Stimulated activated CD4-positive, alpha-beta T cell treated with anti-CD3 and anti-CD28 coated beads, Interleukin-4, amount 100 ng/mL, for 48 hours (primary cell): ENCODE measurements around the gene PXDC1.
"Not testable (repeated sequence)": the region's sequence is repeated elsewhere in the genome, so short reads cannot be mapped to it uniquely, and the experiment has no call there.

Experiments used
- DNase-seq, 2 donors: peaks; one replicate each; pipeline ENCODE4 v3.0.0-alpha.2; 2020; ENCODE audit warnings: low read depth in 2 of 2

Gene PXDC1

DNA sequence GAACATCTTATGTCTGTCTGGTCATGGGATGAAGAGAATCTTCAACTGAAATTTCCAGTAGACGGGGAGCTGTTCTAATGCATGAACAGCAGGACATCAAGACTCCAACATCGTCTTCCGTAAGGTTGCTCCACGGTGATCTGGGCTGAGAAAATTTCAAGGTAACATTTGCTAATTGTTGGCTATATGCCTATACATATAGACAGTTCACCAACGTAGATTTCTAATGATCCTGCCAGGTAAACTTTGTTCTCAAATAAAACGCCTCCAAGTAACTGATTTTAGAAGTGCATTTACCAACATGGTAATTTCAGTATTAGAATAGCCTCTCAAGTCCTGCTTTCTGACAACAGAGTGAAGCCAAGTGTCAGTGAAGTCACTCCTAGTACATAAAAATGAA is 11.3 kb upstream of the PXDC1 start:
- no peak for DNase-seq

DNA sequence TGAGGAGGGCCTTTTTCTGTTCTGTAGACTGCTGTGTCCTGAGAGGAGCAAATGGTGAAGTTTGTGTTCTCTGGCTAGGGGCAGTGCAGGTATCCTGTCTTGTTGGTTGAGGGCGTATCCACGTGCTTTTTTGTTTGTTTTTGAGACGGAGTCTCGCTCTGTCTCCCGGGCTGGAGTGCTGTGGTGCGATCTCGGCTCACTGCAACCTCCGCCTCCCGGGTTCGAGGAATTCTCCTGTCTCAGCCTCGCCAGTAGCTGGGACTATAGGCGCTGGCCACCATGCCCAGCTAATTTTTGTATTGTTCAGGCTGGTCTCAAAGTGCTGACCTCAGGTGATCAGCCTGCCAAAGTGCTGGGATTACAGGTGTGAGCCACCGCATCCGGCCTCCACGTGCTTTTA is 10.8 kb upstream of the PXDC1 start:
- no peak for DNase-seq

GRCh38 chr6:3761989-3762270 is 10.4 kb upstream of the PXDC1 start:
- no peak for DNase-seq

GRCh38 chr6:3759646-3760232 is 8.2 kb upstream of the PXDC1 start:
- DNase-seq: no peak

GRCh38 chr6:3758842-3759144 is 7.3 kb upstream of the PXDC1 start:
- no peak for DNase-seq

- DNase-seq: not testable (repeated sequence)
Measured at GRCh38 chr6:3757998-3758841, 6.7 kb upstream of the PXDC1 start.

GRCh38 chr6:3757241-3757641 is 5.7 kb upstream of the PXDC1 start:
- no peak for DNase-seq

DNA sequence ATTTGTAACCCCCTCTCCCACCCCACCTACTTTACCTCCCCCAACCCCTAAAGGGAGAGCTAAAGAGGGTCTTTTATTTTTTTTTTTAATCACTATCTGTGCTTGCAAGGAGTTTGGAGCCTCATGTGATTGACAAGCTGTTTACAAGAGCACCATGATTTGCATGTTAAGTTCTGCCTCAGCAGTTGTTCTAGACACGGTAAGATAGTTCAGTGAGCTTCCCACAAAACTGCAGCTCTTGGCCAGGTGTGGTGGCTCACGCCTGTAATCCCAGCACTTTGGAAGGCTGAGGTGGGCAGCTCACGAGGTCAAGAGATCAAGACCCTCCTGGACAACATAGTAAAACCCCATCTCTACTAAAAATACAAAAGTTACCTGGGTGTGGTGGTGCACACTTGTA is 5.0 kb upstream of the PXDC1 start:
- DNase-seq: no peak

DNA sequence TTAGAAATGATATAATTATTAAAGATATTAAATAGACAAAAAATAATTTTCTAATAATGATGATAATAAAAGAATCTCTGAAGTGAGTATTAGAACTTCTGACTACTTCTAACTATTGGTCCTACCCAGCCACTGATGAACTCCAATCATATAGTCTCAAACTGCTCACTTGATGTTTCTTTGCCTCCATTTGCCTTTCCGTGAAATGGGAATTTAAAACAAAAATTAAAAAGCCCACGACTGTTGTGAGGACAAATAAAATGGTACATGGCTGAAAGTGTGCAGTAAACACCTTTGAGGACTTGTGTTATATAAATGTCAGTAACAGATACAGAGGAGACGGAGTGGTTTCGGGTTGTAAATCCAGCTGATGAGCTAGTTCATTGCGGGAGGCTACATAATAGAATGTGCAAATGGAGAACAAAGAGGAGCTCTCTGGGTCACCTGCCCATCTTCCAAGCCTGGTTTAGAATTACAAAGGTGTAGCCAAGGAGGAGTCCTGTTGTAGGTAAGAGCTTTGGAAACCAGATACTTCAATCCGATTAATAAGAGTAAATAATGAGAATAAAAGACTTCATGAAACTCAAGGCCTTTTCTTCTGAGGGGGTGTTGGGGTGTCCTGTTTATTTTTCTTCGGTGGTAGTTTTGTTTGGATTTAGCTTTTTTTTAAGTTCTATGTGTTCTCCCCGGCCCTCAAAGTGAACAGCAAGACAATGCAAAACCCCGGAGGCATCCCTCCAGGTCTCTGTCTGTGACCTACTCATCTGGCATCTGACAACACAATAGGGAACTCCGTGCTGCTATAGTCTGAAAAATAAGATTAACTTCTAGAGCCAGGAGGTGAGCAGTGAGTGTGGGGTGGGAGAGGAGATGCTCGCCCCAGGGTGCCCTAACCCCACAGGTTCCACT is 4.4 kb upstream of the PXDC1 start:
- no peak for DNase-seq

DNA sequence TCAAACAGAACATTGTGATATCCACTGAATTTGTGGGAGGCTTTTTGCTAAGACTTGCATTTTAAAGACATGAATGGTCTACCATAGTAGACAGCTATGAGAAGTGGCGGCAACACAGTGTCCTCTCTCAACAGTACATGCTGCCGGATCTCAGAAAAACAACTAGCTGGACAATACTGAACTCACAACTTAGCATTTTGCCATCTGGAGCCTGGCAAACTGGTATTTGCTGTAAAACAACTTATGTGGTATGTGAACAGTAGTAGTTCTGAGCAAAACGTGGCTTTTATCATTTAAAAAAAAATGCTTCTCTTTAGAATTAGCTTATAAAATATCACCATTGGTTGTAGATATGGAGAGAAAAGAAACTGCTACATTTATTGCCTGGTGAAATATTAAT is 3.3 kb upstream of the PXDC1 start:
- DNase-seq: no peak

- not testable (repeated sequence) for DNase-seq
Measured at GRCh38 chr6:3754032-3754725, 2.7 kb upstream of the PXDC1 start.

- DNase-seq: no peak
Measured at GRCh38 chr6:3753228-3753835, 1.8 kb upstream of the PXDC1 start.

- no peak for DNase-seq
Measured at GRCh38 chr6:3752531-3753227, 1.2 kb upstream of the PXDC1 start.

DNA sequence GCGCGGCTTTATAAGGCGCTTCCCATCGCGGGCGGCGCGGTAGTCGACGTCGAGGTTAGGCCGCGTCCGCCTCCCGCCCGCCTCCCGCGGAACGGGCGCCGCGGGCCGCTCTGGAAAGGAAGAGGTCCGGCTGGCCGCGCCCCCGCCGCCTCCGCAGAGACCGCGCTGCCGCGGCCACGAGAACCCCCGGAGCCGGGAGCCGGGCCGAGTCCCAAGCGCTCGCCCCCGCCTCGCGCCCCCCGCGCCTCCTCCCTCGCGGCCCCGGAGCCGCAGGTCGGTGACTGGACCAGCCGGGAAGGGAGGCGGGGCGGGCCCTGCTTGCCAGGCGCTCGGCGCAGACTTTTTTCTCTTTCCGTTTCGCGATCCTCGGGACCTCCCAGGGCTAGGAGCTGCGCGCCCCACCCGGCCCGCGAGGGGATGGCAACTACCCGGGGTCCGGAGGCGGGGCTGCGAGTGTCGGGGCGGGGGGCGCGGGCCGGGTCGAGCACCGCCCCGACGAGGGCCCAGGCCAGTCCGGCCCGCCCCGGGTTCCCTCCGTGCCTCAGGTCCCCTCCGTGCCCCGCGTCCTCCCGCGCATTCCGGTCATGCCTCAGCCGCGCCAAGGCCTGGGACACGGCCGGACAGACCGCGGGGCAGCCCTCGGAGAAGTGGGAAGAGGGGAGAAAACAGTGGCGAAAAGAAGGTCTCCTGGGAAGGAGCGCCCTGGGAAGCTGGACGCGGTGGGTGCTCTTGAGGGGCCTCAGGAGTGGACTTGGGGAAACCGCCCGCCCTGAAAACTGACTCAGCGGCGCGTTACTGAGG is 417 bp upstream of the PXDC1 start:
- DNase-seq: peak; percentile 45 to 64

- no peak for DNase-seq
Measured at GRCh38 chr6:3750317-3751076, 1.0 kb downstream of the PXDC1 start.

DNA sequence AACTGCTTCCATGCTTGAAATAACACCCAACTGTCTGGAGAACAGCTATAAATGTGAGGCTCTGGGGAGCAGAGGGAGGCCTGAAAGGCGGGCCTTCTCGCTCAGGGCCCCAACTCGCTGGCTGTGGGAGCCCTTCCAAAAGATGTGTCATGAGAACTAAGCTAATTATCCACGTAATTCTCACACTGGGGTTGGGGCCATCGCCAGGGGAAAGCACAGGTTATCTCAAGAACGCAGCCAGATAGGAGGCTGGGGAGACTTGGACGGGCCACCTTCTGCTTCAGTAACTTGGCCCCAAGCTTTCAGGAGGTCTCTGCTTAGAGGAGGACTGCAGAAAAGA is 1.6 kb downstream of the PXDC1 start:
- DNase-seq: no peak

DNA sequence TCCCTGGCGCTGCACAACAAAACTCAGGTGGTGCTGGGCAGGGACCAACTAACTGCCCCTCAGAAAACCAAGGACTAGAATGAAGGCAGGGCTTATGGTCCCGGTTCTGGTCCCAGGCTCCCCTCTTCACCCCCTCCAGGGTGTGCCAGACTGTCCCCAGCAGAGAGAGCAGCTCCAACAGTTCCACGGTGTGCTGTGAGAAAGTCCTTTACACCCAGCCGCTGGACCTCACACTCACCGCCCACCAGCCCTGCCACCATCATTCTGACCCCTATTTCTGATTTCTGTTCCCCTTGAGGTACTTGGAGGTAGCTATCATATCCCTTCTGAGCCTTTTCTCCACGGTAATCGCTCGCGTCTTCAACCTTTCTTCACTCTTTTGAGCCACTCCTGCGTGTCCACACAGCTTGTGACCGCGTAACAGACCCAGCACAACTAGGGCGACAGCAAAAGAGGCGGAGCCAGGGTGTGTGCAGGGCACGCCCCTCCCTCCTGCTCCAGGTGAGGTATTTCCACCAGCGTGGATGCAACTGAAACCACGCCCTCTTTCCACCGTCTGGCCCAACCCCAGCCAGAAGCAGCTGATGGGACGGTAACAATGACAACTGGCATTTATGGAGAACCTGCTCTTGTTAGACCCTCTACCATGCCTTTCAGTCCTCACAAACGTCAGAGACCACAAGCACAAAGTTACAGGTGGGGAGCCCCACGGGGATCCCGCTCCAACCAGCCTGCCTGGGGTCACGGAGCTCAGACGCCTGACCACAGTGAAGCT is 2.3 kb downstream of the PXDC1 start:
- no peak for DNase-seq

GRCh38 chr6:3748208-3749066 is 3.1 kb downstream of the PXDC1 start:
- DNase-seq: peak; percentile 41 to 42
